ENCODE results near the gene TMEM253. TPM values are rescaled to one million over a fixed set of nuclear protein-coding genes. Genes with fewer than 3 reads are reported as not detected.

TMEM253 gene
- polyA plus RNA-seq, 1 of the 3 experiments (the other 2 are of a cell fraction) = 0.82 TPM

DNA sequence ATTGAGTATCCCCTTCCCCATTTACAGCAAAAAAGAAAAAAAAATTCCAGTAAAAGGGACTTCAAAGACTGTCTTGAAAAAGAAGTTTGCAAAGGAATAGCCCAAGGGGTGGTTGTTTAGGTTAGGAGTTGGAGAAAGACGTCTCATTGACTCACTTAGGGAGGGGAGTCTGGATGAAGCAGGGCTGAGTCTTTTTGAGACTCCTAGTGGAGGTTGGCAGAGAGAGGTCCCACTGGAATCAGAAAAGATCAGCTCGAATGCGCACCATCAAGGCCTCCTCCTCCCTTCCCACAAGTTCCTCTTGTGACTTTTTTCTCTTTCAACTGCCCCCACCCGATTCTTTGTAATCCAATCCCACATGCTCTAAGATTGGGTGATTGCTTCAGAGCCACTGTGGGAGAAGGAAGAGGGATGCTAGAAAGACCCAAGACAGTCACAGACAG, 28.8 kb upstream of the TMEM253 start:
- H3K9me2 ChIP-seq = no peaks in the 10 kb centered on the region
- H3K4me2 ChIP-seq = peak overlapping the region; percentile 95
- 0 out of 2 replicates have a peak, but pooled peaks cover 8% of the 10 kb centered on the region for H4K20me1 ChIP-seq (ENCODE audit: insufficient read depth)
- peaks cover 22 to 37% of the 10 kb centered on the region in 2 experiments for H3K4me1 ChIP-seq (ENCODE audit: control insufficient read depth in 1 of 2, insufficient read depth in 2 of 2, low read depth in 1 of 2, low read length in 1 of 2)
- ChIA-PET CTCF (interaction anchor here (0.6 to 13.2 kb wide), 12 partner anchors 10 to 80 kb away, joined by 3 to 296 read pairs (median 6); partner anchors contain the start of gene ZNF219), POLR2A (interaction anchor here (0.9 to 2.7 kb wide), 11 partner anchors 8 to 57 kb away, joined by 3 to 19 read pairs (median 11); partner anchors contain the start of genes TMEM253 and ZNF219)
- peak overlapping the region; percentile 93 for H3K9ac ChIP-seq
- DNase-seq = peak; percentile 35
- H3K4me3 ChIP-seq (ENCODE audit: low read depth in 2 of 2, low read length in 1 of 2) = peak overlapping the region; percentile 81 to 89
- H3K9me3 ChIP-seq = no peaks in the 10 kb centered on the region
- H3F3A ChIP-seq (replicated peaks; ENCODE audit: insufficient read depth) = peaks cover 27% of the 10 kb centered on the region
- peaks cover 57% of the 10 kb centered on the region for H3K79me2 ChIP-seq (ENCODE audit: insufficient read depth)
- WGBS (ENCODE audit: low lambda C conversion rate) = 48% methylated on average over 4 of the region's 4 CpGs
- no peak overlapping the region; the same call in 1 of the 2 replicates for H2AFZ ChIP-seq (ENCODE audit: low read depth)
- peak overlapping the region; percentile 98 to 99 for H3K27ac ChIP-seq (ENCODE audit: low read depth in 2 of 2, low read length in 1 of 2)
- peaks cover 35 to 45% of the 10 kb centered on the region in 2 experiments for H3K36me3 ChIP-seq (replicated peaks in 1 of 2; ENCODE audit: control insufficient read depth in 1 of 2, insufficient read depth in 2 of 2, low read length in 1 of 2)
- no peaks in the 10 kb centered on the region for H3K27me3 ChIP-seq (ENCODE audit: insufficient read depth)
- TF ChIP-seq, protein P1, sequence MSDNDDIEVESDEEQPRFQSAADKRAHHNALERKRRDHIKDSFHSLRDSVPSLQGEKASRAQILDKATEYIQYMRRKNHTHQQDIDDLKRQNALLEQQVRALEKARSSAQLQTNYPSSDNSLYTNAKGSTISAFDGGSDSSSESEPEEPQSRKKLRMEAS (IDR thresholded peaks at IDR 0.05; ENCODE audit: low read depth) = no peak
- TF ChIP-seq GABPA (IDR thresholded peaks at IDR 0.05; ENCODE audit: low read depth) (no peak), TAF1 (IDR thresholded peaks at IDR 0.05; ENCODE audit: borderline replicate concordance, low read depth, low read length) (no peak), JUND (IDR thresholded peaks at IDR 0.05) (no peak), RCOR1 (IDR thresholded peaks at IDR 0.05; ENCODE audit: low read length) (no peak), POLR2AphosphoS5 (IDR thresholded peaks at IDR 0.05; ENCODE audit: low read depth, low read length) (no peak), FOXM1 (IDR thresholded peaks at IDR 0.05; ENCODE audit: low read depth) (no peak), TEAD4 (IDR thresholded peaks at IDR 0.05; ENCODE audit: borderline replicate concordance, insufficient read depth) (no peak), NRF1 (IDR thresholded peaks at IDR 0.05; ENCODE audit: low read depth, low read length) (no peak), USF2 (IDR thresholded peaks at IDR 0.05; ENCODE audit: borderline replicate concordance, low read depth, low read length) (no peak), FOXJ3 (CRISPR knock-in tag; IDR thresholded peaks at IDR 0.05) (no peak)
- TF ChIP-seq, protein P2, sequence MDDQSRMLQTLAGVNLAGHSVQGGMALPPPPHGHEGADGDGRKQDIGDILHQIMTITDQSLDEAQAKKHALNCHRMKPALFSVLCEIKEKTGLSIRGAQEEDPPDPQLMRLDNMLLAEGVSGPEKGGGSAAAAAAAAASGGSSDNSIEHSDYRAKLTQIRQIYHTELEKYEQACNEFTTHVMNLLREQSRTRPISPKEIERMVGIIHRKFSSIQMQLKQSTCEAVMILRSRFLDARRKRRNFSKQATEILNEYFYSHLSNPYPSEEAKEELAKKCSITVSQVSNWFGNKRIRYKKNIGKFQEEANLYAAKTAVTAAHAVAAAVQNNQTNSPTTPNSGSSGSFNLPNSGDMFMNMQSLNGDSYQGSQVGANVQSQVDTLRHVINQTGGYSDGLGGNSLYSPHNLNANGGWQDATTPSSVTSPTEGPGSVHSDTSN (IDR thresholded peaks at IDR 0.05) = no peak

- Histone ChIP-seq H4K20me1 (ENCODE audit: insufficient read depth) (0 out of 2 replicates have a peak, but pooled peaks cover 8% of the 10 kb centered on the region), H3K4me3 (ENCODE audit: low read depth in 2 of 2, low read length in 1 of 2) (no peak overlapping the region), H3K27ac (ENCODE audit: low read depth in 2 of 2, low read length in 1 of 2) (peak overlapping the region in 1 of 2 experiments; percentile 98; a peak in 3 of 4 replicates), H3K36me3 (replicated peaks in 1 of 2; ENCODE audit: control insufficient read depth in 1 of 2, insufficient read depth in 2 of 2, low read length in 1 of 2) (peaks cover 43 to 52% of the 10 kb centered on the region in 2 experiments), H3K79me2 (ENCODE audit: insufficient read depth) (peaks cover 57% of the 10 kb centered on the region), H3K4me1 (ENCODE audit: control insufficient read depth in 1 of 2, insufficient read depth in 2 of 2, low read depth in 1 of 2, low read length in 1 of 2) (peaks cover 22 to 37% of the 10 kb centered on the region in 2 experiments), H3K9me2 (no peaks in the 10 kb centered on the region), H3K4me2 (peak overlapping the region; percentile 95; the same call in 1 of the 2 replicates), H3F3A (replicated peaks; ENCODE audit: insufficient read depth) (peaks cover 20% of the 10 kb centered on the region), H3K9me3 (no peaks in the 10 kb centered on the region), H3K9ac (peak overlapping the region; percentile 93; the same call in 1 of the 2 replicates), H2AFZ (ENCODE audit: low read depth) (no peak overlapping the region), H3K27me3 (ENCODE audit: insufficient read depth) (no peaks in the 10 kb centered on the region)
- WGBS (ENCODE audit: low lambda C conversion rate) = 98% methylated on average over 7 of the region's 9 CpGs
- ChIA-PET POLR2A (interaction anchor here (2.7 kb wide), 1 partner anchor 24 kb away, joined by 19 read pairs; the partner anchor contains the start of gene ZNF219), CTCF (interaction anchor here (0.6 to 13.2 kb wide), 6 partner anchors 10 to 57 kb away, joined by 3 to 296 read pairs (median 57); partner anchors contain the start of gene ZNF219)
- no peak for DNase-seq
- TF ChIP-seq RXRA (IDR thresholded peaks at IDR 0.05; ENCODE audit: borderline replicate concordance, low read depth) = no peak
- TF ChIP-seq JUND (IDR thresholded peaks at IDR 0.05) = no peak
- no peak for TF ChIP-seq RAD21 (IDR thresholded peaks at IDR 0.05; ENCODE audit: low read length)
- TF ChIP-seq GABPA (IDR thresholded peaks at IDR 0.05; ENCODE audit: low read depth) = no peak
- no peak for TF ChIP-seq FOXJ3 (CRISPR knock-in tag; IDR thresholded peaks at IDR 0.05)
- TF ChIP-seq ELF1 (IDR thresholded peaks at IDR 0.05) = no peak
- TF ChIP-seq MEF2A (IDR thresholded peaks at IDR 0.05; ENCODE audit: borderline replicate concordance, low read depth) = no peak
- TF ChIP-seq USF2 (IDR thresholded peaks at IDR 0.05; ENCODE audit: borderline replicate concordance, low read depth, low read length) = no peak
- no peak for TF ChIP-seq MXI1 (IDR thresholded peaks at IDR 0.05; ENCODE audit: low read depth, low read length)
- TF ChIP-seq NRF1 (IDR thresholded peaks at IDR 0.05; ENCODE audit: low read depth, low read length) = no peak
- TF ChIP-seq NFIC (IDR thresholded peaks at IDR 0.05; ENCODE audit: borderline replicate concordance) = no peak
- TF ChIP-seq, protein P3, sequence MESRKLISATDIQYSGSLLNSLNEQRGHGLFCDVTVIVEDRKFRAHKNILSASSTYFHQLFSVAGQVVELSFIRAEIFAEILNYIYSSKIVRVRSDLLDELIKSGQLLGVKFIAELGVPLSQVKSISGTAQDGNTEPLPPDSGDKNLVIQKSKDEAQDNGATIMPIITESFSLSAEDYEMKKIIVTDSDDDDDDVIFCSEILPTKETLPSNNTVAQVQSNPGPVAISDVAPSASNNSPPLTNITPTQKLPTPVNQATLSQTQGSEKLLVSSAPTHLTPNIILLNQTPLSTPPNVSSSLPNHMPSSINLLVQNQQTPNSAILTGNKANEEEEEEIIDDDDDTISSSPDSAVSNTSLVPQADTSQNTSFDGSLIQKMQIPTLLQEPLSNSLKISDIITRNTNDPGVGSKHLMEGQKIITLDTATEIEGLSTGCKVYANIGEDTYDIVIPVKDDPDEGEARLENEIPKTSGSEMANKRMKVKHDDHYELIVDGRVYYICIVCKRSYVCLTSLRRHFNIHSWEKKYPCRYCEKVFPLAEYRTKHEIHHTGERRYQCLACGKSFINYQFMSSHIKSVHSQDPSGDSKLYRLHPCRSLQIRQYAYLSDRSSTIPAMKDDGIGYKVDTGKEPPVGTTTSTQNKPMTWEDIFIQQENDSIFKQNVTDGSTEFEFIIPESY (IDR thresholded peaks at IDR 0.05; ENCODE audit: borderline replicate concordance, low read depth) = no peak
Observed at GRCh38 chr14:21072781-21073339, 28.0 kb upstream of the TMEM253 start.
